ENCODE measurements around the gene PDE3B.
"Not testable (repeated sequence)": the region's sequence is repeated elsewhere in the genome, so short reads cannot be mapped to it uniquely, and the experiment has no call there.

Gene PDE3B

DNA sequence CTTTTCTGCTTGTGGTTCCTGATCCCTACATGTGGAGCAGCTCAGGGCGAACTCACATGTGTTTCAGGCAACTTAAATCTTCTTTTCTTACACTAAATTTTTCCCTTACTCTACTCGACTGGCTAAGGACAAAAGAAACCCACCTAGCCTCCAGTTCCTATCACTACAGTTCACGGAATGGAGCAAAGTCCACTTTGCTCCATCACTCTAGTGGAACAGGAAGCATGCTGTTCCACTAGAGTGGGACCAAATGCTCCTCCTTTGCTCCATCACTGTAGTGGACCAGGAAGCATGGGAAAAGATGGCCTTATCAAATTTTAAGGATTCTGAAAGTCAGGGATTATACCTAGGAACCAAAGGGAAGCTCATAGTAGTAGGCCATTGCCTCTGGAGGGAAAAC is 36.1 kb downstream of the PDE3B start:
- DNase-seq (ENCODE audit: low spot score) = no peak
- TF ChIP-seq, protein P1, sequence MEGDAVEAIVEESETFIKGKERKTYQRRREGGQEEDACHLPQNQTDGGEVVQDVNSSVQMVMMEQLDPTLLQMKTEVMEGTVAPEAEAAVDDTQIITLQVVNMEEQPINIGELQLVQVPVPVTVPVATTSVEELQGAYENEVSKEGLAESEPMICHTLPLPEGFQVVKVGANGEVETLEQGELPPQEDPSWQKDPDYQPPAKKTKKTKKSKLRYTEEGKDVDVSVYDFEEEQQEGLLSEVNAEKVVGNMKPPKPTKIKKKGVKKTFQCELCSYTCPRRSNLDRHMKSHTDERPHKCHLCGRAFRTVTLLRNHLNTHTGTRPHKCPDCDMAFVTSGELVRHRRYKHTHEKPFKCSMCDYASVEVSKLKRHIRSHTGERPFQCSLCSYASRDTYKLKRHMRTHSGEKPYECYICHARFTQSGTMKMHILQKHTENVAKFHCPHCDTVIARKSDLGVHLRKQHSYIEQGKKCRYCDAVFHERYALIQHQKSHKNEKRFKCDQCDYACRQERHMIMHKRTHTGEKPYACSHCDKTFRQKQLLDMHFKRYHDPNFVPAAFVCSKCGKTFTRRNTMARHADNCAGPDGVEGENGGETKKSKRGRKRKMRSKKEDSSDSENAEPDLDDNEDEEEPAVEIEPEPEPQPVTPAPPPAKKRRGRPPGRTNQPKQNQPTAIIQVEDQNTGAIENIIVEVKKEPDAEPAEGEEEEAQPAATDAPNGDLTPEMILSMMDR (IDR thresholded peaks at IDR 0.05; ENCODE audit: extremely low read depth, missing control alignments) = no peak

DNA sequence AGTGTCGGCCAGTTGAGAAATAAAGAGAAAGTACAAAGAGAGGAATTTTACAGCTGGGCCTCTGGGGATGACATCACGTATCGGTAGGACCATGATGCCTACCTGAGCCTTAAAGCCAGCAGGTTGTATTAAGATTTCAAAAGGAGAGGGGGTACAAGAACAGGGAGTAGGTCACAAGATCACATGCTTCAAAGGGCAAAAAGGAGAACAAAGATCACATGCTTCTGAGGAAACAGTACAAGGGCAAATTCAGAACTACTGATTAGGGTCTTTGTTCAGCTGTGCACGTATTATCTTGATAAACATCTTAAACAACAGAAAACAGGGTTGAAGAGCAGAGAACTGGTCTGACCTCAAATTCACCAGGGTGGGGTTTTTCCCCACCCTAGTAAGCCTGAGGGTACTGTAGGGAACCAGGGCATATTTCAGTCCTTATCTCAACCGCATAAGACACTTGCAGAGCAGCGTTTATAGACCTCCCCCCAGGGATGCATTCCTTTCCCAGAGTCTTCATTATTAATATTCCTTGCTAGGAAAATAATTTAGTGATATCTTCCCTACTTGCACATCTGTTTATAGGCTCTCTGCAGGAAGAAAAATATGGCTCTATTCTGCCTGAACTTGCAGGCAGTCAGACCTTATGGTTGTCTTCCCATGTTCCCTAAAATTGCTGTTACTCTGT is 40.8 kb downstream of the PDE3B start:
- not testable (repeated sequence) for DNase-seq (ENCODE audit: low spot score)

DNA sequence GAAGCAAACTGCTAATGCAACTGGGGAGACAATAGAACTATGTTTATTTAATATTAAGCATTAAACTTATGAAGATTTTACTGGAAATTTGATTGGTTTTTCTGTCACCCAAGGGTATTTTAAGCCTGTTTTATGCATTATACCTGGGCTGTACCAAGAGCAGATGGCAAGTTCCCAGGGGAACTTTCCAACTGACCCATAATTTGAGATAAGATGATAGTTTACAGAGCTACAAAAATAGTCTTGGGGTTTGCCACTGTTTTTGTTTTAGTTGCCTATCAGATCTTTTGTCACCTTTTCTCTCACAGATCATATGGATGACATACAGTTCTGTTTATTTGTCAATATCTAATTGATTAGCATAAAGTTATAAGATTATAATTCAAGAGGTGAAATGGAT is 43.9 kb downstream of the PDE3B start:
- TF ChIP-seq, protein P1 (IDR thresholded peaks at IDR 0.05; ENCODE audit: extremely low read depth, missing control alignments) = no peak
- DNase-seq (ENCODE audit: low spot score) = no peak

DNA sequence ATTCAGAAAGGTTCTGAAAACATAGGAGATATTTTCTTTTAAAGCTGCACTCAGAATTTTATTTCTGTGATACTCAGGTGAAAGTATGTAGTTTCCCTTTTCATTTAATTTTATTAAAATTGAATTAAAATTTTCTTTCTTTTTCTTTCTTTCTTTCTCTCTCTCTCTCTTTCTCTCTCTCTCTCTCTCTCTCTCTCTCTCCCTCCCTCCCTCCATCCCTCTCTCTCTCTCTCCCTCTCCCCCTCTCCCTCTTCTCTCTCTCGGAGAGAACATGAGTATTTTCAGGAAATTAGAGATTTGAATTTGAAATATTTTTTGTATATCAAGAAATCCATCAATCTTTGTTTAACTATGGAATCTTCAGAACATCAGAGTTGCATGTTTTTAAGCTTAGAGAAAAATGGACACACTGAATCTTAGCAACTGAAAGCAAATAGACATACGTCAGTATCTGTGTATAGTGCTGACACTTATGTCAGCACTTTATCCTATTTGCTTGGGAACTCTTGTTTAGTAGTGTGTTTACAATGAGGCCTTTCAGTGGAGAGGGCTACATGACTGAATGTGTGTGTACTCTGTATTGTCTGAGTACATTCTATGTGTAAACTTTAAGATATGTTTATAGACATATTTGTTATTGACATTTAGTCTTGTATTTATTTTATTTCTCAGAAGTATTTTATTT is 44.5 kb downstream of the PDE3B start:
- no peak for DNase-seq (ENCODE audit: low spot score)
- TF ChIP-seq, protein P1 (IDR thresholded peaks at IDR 0.05; ENCODE audit: extremely low read depth, missing control alignments) = no peak

DNA sequence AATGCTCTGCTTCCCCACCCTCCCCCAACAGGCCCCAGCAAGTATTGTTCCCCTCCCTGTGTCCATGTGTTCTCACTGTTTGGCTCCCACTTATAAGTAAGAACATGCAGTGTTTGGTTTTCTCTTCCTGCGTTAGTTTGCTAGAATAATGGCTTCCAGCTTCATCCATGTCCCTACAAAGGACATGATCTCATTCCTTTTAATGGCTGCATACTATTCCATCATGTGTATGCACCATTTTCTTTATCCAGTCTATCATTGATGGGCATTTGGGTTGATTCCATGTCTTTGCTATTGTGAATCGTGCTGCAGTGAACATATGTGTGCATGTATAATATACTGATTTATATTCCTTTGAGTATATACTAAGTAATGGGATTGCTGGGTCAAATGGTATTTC is 52.1 kb downstream of the PDE3B start:
- not testable (repeated sequence) for DNase-seq (ENCODE audit: low spot score)

DNA sequence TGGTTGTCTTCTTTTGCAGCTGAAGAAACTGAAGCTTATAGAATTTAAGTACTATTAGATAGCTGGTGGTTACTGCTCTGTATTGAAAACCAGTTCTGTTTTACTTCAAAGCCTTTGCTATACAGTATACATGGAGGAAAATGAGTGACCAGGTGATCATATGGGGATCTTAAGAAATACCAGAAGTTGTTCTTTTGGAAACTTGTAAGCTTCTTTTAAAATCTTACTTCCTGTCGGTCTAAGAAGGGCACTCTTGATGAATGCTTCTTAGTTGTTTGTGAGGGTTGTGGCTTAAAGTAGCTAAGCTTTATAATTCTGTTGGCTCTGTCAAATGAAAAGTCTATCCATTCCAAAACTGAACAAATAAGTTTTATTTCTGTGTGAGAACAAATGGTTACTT is 55.2 kb downstream of the PDE3B start:
- no peak for DNase-seq (ENCODE audit: low spot score)
- TF ChIP-seq, protein P1 (IDR thresholded peaks at IDR 0.05; ENCODE audit: extremely low read depth, missing control alignments) = no peak

DNA sequence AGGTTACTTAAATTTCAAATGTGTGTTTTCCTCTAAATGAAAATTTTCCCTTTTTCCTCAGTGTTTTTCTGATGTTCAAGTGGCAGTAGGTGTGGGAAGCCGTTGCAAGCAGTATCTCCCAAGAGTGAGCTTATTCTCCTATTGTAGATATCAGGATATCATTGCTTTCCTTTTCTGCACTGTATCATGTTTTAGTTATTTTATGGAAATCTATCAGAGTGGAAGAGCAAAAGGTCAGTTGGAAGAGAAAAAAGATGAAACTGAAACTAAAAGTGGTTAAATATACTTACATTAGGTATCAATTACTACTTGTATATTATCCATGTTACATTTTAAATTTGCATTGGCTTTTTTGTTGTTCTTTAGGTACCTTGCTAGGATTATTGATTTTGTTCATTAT is 57.0 kb downstream of the PDE3B start:
- TF ChIP-seq, protein P1 (IDR thresholded peaks at IDR 0.05; ENCODE audit: extremely low read depth, missing control alignments) = no peak
- DNase-seq (ENCODE audit: low spot score) = no peak

DNA sequence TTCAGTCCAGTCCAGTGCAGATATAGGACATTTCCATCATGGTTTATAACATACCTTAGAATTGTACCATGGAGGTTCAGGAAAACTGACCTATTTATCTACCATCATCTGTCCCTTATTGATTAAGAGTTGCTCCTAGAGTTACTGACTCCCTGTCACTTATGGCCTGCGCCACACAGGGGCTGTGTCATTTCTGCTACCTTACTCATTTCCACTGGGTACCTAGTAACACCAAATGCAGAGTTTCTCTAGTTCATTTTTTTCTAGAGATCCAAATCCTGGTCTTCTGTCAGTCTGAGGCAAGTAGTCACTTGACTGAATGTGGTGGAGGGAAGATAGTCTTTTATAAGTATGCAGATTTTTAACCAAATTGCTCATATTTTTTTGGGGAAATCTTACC is 59.2 kb downstream of the PDE3B start:
- TF ChIP-seq, protein P1 (IDR thresholded peaks at IDR 0.05; ENCODE audit: extremely low read depth, missing control alignments) = no peak

More for the DNA sequence above, 59.2 kb downstream of the PDE3B start:
- DNase-seq (ENCODE audit: low spot score) = no peak
